ENCODE data around the gene ACSS2. TPM values are rescaled to one million over a fixed set of nuclear protein-coding genes. Genes with fewer than 3 reads are reported as not detected.

Gene ACSS2
- polyA plus RNA-seq, 4 donors = 38.4 to 44.5 (median 40.4) TPM

- DNase-seq (ENCODE audit: low read depth in 4 of 4, low spot score in 3 of 4) = peak in 1 of 4 donors; percentile 5
Measured at GRCh38 chr20:34907616-34908469, 31.4 kb downstream of the ACSS2 start.

- DNase-seq (ENCODE audit: low read depth in 4 of 4, low spot score in 3 of 4) = no peak
Measured at GRCh38 chr20:34915131-34915530, 38.7 kb downstream of the ACSS2 start.

DNA sequence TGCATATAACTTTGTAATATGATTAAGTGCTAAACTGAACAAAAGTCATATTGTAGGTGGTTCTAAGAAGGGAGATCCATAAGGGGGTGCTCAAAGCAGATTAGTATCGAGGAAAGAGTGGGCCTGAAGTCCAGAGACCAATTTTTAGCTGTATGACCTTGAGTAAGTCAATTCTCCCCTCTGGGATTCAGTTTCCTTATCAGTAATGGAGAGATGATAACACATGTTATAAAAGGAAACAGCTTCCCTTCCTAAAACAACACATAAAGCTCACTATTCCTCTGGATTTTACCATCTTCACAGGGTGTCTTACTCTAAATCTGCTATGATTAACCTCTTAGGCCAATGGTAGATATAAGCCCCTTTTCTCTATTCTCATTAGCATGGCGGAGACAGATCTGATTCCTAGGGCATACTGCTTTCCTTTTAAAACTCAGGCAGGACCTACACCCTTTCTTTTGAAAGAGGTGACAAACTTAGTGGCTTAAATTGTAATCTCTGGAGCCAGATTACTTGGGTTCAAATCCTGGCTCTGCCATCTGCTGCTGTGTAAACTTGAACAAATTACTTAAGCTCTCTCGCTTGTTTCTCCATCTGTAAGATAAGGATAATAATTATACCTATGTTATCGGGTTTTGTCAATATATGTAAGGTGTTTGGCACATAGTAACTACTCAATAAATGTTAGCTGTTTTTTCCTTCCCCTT lies 39.5 kb downstream of the ACSS2 start:
- DNase-seq (ENCODE audit: low read depth in 4 of 4, low spot score in 3 of 4) = no peak

DNA sequence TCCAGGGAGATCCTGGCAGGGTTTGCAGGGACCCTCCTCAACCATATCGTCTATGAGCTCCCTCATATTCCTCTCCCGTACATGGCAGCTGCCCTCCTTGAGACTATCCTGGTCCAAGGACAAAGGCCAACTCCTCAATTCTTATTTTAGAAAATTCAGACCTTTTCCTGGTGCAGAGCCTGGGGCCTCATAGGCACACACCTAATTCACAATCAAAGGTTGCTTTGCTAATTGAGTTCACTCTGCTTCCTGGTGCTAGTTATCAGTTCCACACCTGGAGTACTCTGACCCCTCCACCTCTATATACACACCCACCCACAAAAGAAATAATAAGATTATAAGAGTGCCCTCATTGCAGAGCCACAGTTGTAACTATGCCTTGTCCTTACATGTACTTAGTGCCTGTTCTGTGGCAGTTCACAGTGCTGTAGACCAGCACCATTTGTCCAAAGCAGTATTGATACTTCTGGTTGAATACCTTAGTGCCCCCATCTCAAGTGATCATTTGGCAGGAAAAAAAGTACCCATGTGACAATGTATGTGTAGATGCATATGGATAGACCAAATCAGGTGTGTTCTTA lies 40.5 kb downstream of the ACSS2 start:
- DNase-seq (ENCODE audit: low read depth in 4 of 4, low spot score in 3 of 4) = no peak

DNA sequence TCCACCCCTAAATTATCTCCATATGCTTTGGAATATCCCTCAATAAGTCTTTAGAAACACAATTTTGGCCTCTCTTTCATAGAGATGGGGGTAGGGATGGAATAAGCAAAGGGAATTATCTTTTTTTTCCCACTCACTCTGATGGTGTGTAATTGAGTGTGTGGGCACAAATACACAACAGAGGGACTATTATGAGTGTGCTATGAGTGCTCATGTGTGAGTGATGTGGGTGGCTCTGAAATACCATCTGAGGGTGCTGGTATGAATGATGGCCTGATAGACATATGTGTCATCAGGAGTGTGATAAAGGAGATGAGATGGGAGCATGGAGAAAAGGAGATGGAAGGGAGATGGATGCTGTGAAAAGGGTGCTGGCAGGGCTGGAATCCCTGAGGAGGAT lies 43.6 kb downstream of the ACSS2 start:
- DNase-seq (ENCODE audit: low read depth in 4 of 4, low spot score in 3 of 4) = no peak

DNA sequence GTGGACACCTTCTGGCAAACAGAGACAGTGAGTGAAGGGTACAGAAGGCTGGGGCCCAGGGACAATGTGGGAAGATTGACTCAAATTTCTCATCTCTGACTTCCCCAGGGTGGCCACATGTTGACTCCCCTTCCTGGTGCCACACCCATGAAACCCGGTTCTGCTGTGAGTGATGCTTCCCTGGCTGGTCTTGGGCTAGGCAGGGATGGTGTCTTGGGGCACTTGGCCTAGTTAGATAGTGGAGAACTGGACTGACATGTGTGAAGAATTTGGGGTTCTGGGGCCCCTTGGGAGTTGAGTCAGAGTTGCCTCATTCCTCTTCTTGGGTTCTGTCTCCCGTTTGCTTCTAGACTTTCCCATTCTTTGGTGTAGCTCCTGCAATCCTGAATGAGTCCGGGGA lies 45.0 kb downstream of the ACSS2 start:
- DNase-seq (ENCODE audit: low read depth in 4 of 4, low spot score in 3 of 4) = no peak

GRCh38 chr20:34922654-34923381 lies 46.4 kb downstream of the ACSS2 start:
- no peak for DNase-seq (ENCODE audit: low read depth in 4 of 4, low spot score in 3 of 4)

GRCh38 chr20:34923414-34923813 lies 47.0 kb downstream of the ACSS2 start:
- DNase-seq (ENCODE audit: low read depth in 4 of 4, low spot score in 3 of 4) = no peak

- DNase-seq (ENCODE audit: low read depth in 4 of 4, low spot score in 3 of 4) = no peak
Measured at GRCh38 chr20:34925341-34925740, 48.9 kb downstream of the ACSS2 start.

GRCh38 chr20:34925981-34926380 lies 49.6 kb downstream of the ACSS2 start:
- no peak for DNase-seq (ENCODE audit: low read depth in 4 of 4, low spot score in 3 of 4)

DNA sequence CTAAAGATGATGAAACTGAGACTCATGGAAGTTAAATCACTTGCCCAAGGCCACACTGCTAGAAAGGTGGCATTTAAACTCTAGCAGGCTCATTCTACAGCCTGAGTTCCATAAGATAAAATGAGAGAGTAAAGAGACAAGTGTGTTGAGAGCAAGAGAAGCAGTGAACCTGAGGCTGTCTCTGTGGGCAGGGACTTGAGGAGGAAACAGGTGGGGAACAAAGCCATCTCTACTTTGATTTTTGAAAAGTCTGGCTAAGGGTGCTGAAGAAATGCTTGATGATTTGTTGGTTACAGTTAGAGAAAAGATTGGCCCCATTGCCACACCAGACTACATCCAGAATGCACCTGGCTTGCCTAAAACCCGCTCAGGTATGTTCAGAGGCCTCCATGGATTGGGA lies 50.2 kb downstream of the ACSS2 start:
- DNase-seq (ENCODE audit: low read depth in 4 of 4, low spot score in 3 of 4) = no peak

- DNase-seq (ENCODE audit: low read depth in 4 of 4, low spot score in 3 of 4) = no peak
Measured at GRCh38 chr20:34927736-34928135, 51.3 kb downstream of the ACSS2 start.

GRCh38 chr20:34928411-34928810 lies 52.0 kb downstream of the ACSS2 start:
- no peak for DNase-seq (ENCODE audit: low read depth in 4 of 4, low spot score in 3 of 4)

DNA sequence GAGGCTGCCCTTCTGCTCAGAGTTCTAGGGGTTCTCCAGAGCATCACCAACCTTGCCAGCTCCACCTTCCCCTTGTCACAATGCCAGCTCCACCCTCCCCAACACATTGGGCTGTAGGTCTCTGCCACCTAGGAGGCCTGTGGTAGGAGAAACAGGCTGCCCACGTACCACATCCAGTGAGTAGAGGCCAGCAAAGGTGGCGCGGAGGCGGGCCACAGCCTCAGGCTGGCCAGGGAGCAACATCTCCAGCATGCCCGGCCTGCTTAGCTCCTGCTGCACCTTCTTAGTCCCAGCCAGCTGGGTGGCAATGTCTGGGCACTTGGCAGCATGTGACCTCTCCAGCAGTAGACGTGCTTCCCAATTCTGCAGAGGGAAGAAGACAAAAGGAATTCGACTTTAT lies 55.4 kb downstream of the ACSS2 start:
- DNase-seq (ENCODE audit: low read depth in 4 of 4, low spot score in 3 of 4) = no peak

DNA sequence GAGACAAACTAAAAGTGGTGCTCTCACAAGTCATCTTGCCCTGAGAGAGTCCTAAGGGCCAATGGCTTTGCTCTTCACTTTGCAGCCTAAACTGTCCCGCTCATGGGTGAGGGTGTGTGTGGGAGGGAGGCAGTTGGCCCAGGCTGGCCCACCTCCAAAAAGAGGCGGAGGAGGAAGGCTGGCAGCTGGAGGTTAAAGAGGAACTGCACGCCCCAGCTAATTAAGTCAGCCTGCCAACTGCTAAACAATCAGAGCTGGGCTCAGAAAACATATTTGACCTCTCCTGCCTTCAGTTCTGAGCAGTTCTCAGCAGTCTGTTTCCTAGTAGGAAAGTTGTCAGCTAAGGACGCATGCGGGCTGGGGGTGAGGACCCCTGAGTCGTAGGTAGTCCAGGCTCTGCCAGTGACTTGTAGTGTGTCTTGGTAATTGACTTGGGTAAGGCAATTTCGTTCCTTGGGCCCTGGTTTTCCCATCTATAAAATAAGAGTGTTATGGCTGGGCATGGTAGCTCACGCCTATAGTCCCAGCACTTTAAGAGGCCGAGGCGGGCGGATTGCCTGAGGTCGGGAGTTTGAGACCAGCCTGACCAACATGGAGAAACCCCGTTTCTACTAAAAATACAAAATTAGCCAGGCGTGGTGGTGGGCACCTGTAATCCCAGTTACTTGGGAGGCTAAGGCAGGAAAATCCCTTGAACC lies 62.2 kb downstream of the ACSS2 start:
- no peak for DNase-seq (ENCODE audit: low read depth in 4 of 4, low spot score in 3 of 4)

- no peak for DNase-seq (ENCODE audit: low read depth in 4 of 4, low spot score in 3 of 4)
Measured at GRCh38 chr20:34940081-34940481, 63.7 kb downstream of the ACSS2 start.

- DNase-seq (ENCODE audit: low read depth in 4 of 4, low spot score in 3 of 4) = no peak
Measured at GRCh38 chr20:34941226-34941625, 64.8 kb downstream of the ACSS2 start.

DNA sequence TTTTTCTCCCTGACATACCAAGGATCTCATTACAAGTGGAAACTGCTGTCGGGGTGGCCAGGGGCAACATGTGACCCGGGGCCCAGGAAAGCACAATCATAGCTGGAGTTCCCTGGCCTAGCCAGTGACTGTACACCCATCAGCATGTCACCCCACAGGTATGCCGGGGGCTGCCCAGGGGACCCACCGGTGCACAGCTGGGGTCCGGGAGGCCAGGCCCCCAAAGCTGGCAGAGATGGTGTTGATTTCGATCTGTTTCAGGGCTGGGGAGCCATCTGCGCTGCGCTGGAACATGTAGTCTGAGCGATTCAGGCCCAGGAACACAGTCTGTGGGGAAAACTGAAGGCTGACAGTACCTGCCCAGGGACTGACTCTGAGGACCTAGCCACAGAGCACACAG lies 65.9 kb downstream of the ACSS2 start:
- DNase-seq (ENCODE audit: low read depth in 4 of 4, low spot score in 3 of 4) = no peak

DNA sequence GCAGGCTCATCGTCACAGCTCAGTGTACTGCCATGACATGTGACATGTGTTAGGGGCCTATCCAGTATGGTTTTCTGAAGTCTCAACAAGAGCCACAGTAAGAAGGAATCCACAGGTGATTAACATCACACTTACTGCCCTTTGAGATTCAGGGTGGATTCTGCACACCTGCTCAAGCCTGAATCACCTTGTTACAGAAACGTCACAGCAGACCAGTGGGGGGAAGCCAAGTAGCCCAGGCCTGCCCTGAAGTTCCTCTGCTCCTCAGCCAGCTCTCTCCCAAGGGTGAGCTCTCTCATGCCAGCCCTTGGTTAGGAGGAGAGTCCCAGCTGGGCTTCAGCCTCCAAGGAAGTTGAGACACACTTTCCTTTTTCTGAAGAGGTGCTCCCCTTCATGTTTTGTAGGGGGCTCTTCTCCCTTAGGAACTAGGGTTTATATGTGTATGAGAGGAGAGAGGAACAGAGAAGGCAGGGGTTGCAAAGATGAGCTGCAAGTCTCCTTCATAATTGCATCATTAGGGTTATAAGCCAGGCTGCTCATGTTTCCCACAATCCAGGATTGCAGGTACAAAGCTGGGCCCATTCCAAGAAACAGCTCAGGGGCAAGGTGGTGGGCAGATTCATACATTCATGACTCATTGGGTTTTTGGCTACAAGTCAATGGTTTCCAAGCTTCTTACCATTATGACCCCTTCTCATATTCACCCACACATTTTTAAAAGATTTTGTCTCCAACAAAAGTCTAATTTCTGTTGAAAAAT lies 67.6 kb downstream of the ACSS2 start:
- DNase-seq (ENCODE audit: low read depth in 4 of 4, low spot score in 3 of 4) = no peak

Measured in right renal pelvis (tissue), 4 donors.